PFSK-1 (cell line): ENCODE results near the gene GMEB2.

Source experiments
- FOXP2 ChIP-seq: optimal IDR thresholded peaks from 2 replicates; pipeline ENCODE3; 2011; ENCODE audit warnings: borderline replicate concordance, control low read depth, inconsistent platforms; ENCODE audit not compliant: insufficient read depth; ENCODE audit errors: extremely low read length, extremely low read depth
- POLR2AphosphoS5 ChIP-seq: IDR thresholded peaks from 2 replicates; pipeline ENCODE4 v1.6.1; 2012; ENCODE audit warnings: low read depth, mild to moderate bottlenecking, control low read depth, low read length, moderate library complexity
- SIN3A ChIP-seq: IDR thresholded peaks from 2 replicates; pipeline ENCODE4 v1.6.1; 2012; ENCODE audit warnings: mild to moderate bottlenecking, low read length, moderate library complexity, borderline replicate concordance; ENCODE audit not compliant: insufficient read depth
- TAF1 ChIP-seq: IDR thresholded peaks from 2 replicates; pipeline ENCODE4 v1.6.1; 2012; ENCODE audit warnings: low read length, control low read depth, borderline replicate concordance; ENCODE audit not compliant: insufficient read depth
- TF ChIP-seq, protein P1 (sequence below), 2 experiments: IDR thresholded peaks; 2 replicates each; pipeline versions ENCODE4 v1.6.1 to v1.8.0; 2011 to 2012; ENCODE audit warnings: low read depth in 2 of 2, low read length in 2 of 2, control low read depth in 1 of 2, inconsistent platforms in 1 of 2, mild to moderate bottlenecking in 1 of 2, moderate library complexity in 1 of 2; ENCODE audit not compliant: insufficient read depth in 1 of 2

DNA sequence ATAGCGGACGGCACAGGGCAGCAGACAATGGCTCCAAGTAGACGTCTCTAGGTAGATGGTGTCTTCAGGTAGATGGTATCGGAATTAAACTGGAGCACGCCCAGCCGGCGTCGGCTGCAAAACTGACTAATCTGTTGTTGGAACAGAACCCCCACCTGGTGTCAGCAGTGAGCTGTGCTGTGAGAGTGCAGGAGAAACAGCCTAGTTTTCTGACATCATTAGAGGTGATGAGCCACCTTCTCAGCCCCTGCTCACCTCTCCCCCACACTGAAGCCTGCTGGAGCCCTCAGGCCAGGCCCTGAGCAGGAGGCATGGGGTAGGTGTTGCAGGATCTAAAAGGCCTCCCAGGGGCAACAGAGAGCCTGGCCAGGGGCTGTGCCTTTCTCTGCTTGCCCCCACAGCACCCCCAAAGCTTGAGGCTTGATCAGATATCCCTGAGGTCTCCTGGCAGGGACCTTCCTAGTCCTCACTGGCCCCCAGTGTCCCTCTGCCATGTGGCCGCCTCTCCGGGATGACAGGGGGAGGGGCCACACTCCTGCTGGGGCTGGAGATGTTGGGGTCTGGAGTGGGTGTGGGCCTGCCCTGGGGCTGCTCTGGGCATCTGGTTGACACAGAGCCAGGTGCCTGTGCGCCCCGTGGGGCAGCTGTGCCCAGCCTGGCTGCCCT, 46.0 kb downstream of the GMEB2 start:
- TF ChIP-seq POLR2AphosphoS5 (no peak), TAF1 (no peak), SIN3A (no peak), FOXP2 (no peak)
- TF ChIP-seq, protein P1, sequence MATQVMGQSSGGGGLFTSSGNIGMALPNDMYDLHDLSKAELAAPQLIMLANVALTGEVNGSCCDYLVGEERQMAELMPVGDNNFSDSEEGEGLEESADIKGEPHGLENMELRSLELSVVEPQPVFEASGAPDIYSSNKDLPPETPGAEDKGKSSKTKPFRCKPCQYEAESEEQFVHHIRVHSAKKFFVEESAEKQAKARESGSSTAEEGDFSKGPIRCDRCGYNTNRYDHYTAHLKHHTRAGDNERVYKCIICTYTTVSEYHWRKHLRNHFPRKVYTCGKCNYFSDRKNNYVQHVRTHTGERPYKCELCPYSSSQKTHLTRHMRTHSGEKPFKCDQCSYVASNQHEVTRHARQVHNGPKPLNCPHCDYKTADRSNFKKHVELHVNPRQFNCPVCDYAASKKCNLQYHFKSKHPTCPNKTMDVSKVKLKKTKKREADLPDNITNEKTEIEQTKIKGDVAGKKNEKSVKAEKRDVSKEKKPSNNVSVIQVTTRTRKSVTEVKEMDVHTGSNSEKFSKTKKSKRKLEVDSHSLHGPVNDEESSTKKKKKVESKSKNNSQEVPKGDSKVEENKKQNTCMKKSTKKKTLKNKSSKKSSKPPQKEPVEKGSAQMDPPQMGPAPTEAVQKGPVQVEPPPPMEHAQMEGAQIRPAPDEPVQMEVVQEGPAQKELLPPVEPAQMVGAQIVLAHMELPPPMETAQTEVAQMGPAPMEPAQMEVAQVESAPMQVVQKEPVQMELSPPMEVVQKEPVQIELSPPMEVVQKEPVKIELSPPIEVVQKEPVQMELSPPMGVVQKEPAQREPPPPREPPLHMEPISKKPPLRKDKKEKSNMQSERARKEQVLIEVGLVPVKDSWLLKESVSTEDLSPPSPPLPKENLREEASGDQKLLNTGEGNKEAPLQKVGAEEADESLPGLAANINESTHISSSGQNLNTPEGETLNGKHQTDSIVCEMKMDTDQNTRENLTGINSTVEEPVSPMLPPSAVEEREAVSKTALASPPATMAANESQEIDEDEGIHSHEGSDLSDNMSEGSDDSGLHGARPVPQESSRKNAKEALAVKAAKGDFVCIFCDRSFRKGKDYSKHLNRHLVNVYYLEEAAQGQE (IDR thresholded peaks at IDR 0.05; ENCODE audit: insufficient read depth in 1 of 2, low read depth in 2 of 2, low read length in 2 of 2): no peak
